Adrenal gland (tissue), 12 donors: Measurements from ENCODE around the gene LINC01488. TPM values are rescaled to one million over a fixed set of nuclear protein-coding genes. Genes with fewer than 3 reads are reported as not detected.

Source experiments
- DNase-seq, 7 donors: peaks; one replicate each; pipeline ENCODE4 v3.0.0-alpha.2; 2019 to 2020
- H3K27ac ChIP-seq, 5 donors: fragments of 200-600 bp; sonication (generic) in 4 of 5; 1 replicate in 3 of 5; 2 replicates in 2 of 5; pipeline versions ENCODE4 v1.5.1 to v1.8.0; 2016 to 2020; ENCODE audit warnings: mild to moderate bottlenecking in 1 of 5
- H3K27me3 ChIP-seq: fragments of 200-600 bp; 2 replicates; pipeline ENCODE4 v1.8.0; 2021
- H3K36me3 ChIP-seq, 2 donors: fragments of 200-600 bp; replicated peaks in 1 of 2; 1 replicate in 1 of 2; 2 replicates in 1 of 2; pipeline versions ENCODE4 v1.5.1 to v1.8.0; 2018 to 2022
- H3K4me1 ChIP-seq, 2 donors: fragments of 200-600 bp; replicated peaks in 1 of 2; 1 replicate in 1 of 2; 2 replicates in 1 of 2; pipeline versions ENCODE4 v1.5.1 to v1.8.0; 2018 to 2021
- H3K4me3 ChIP-seq, 4 donors: fragments of 200-600 bp; sonication (generic) in 3 of 4; one replicate each; pipeline ENCODE4 v1.5.1; 2016 to 2018
- H3K9me3 ChIP-seq, 3 donors: fragments of 200-600 bp; sonication (generic) in 1 of 3; replicated peaks in 1 of 3; 1 replicate in 2 of 3; 2 replicates in 1 of 3; pipeline versions ENCODE4 v1.5.1 to v1.8.0; 2016 to 2021
- POLR2A ChIP-seq, 2 donors: fragments of 450-650 bp; IDR thresholded peaks; one replicate each; pipeline ENCODE4 v1.6.1; 2017; ENCODE audit warnings: antibody characterized with exemption in 2 of 2, mild to moderate bottlenecking in 2 of 2, moderate library complexity in 1 of 2
- WGBS, 4 donors: extraction: QIAGEN DNeasy Blood & Tissue Kit in 2 of 4; methylation state at CpG; one replicate each; pipeline versions ENCODE4 v1.1.5 to v1.1.7; 2013 to 2017; 5-methylcytosine and 5-hydroxymethylcytosine counted together
- intact Hi-C, 2 donors: fragments of 100-400 bp; cut with DNase I; formaldehyde crosslinking; loops; one replicate each; pipeline versions ENCODE4 v1.14.1 to v1.15.0; 2022 to 2023
- polyA plus RNA-seq, 3 donors: library from polyadenylated mRNA; stranded (reverse); fragments of 200-250 nt in 2 of 3; fragments of 350-450 nt in 1 of 3; fragmentation: Illumina TruSeq in 1 of 3; extraction: RNeasy Lipid Tissue Mini Kit (QIAGEN cat#74804) in 1 of 3; gene quantifications; one replicate each; pipeline ENCODE4 v1.2.3, GENCODE V29; 2013 to 2014
- total RNA-seq, 9 donors: library from RNA; depleted of rRNA in 4 of 9; stranded (reverse); fragments of >200 nt in 4 of 9; fragments of 120-200 nt in 1 of 9; fragmentation: NEBNext Ultra II Directional in 1 of 9; extraction: Animal tissue kit (Norgen Biotek cat#: 25700) in 1 of 9; gene quantifications; one replicate each; pipeline versions ENCODE4 v1.1.0 to v1.2.4, GENCODE V29; 2013 to 2023
- TF ChIP-seq, protein P1 (sequence below), 6 experiments: fragments of 450-650 bp in 4 of 6; fragments of 200-600 bp in 2 of 6; sonication (generic) in 1 of 6; IDR thresholded peaks; 1 replicate in 5 of 6; 2 replicates in 1 of 6; pipeline versions ENCODE4 v1.5.1 to v1.8.0; 2016 to 2021; ENCODE audit warnings: antibody characterized with exemption in 6 of 6, mild to moderate bottlenecking in 2 of 6, moderate library complexity in 1 of 6
- donor health status: healthy with polysubstance abuse.
- donor health status: Bipolar disorder and iron deficiency.
- donor health status: DM: yes; HTN: yes; CAD: no.
- donor health status: DM: no; HTN: no; CAD: no.
- donor health status: DM: no; HTN: no; CAD: no.
- donor health status: DM: yes; HTN: yes; CAD: no.

The LINC01488 gene
- total and polyA plus RNA-seq, 12 donors: not detected

DNA sequence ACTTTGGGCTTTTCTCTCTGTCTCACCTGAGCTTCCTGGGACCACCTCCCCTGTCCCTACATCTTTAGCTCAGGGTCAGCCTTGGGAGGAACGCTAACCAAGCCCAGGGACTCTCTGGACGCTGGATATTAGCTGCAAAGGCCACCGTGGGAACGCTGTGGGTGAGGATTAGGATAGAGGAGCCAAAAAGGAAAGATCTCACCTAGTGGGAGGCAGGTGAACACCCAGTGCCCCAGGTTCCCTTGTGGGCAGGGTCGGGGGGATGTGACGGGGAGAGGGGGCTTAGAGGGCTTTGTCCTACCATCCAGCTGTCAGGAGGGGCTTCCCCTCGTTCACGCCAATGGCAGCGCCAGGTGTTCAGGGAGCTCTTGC lies 50.2 kb downstream of the LINC01488 start:
- WGBS, 4 donors: 74 to 92% (median 88%) methylated on average over 9 of the region's 9 CpGs
- no peak for DNase-seq
- TF ChIP-seq, protein P1, sequence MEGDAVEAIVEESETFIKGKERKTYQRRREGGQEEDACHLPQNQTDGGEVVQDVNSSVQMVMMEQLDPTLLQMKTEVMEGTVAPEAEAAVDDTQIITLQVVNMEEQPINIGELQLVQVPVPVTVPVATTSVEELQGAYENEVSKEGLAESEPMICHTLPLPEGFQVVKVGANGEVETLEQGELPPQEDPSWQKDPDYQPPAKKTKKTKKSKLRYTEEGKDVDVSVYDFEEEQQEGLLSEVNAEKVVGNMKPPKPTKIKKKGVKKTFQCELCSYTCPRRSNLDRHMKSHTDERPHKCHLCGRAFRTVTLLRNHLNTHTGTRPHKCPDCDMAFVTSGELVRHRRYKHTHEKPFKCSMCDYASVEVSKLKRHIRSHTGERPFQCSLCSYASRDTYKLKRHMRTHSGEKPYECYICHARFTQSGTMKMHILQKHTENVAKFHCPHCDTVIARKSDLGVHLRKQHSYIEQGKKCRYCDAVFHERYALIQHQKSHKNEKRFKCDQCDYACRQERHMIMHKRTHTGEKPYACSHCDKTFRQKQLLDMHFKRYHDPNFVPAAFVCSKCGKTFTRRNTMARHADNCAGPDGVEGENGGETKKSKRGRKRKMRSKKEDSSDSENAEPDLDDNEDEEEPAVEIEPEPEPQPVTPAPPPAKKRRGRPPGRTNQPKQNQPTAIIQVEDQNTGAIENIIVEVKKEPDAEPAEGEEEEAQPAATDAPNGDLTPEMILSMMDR (IDR thresholded peaks at IDR 0.05): no peak
- TF ChIP-seq POLR2A (IDR thresholded peaks at IDR 0.05): no peak
- Histone ChIP-seq H3K4me1 (no peaks in the 10 kb centered on the region), H3K4me3 (no peak overlapping the region), H3K27me3 (no peaks in the 10 kb centered on the region), H3K9me3 (no peaks in the 10 kb centered on the region), H3K27ac (no peak overlapping the region), H3K36me3 (no peaks in the 10 kb centered on the region)
- intact Hi-C loops: no loop called here

DNA sequence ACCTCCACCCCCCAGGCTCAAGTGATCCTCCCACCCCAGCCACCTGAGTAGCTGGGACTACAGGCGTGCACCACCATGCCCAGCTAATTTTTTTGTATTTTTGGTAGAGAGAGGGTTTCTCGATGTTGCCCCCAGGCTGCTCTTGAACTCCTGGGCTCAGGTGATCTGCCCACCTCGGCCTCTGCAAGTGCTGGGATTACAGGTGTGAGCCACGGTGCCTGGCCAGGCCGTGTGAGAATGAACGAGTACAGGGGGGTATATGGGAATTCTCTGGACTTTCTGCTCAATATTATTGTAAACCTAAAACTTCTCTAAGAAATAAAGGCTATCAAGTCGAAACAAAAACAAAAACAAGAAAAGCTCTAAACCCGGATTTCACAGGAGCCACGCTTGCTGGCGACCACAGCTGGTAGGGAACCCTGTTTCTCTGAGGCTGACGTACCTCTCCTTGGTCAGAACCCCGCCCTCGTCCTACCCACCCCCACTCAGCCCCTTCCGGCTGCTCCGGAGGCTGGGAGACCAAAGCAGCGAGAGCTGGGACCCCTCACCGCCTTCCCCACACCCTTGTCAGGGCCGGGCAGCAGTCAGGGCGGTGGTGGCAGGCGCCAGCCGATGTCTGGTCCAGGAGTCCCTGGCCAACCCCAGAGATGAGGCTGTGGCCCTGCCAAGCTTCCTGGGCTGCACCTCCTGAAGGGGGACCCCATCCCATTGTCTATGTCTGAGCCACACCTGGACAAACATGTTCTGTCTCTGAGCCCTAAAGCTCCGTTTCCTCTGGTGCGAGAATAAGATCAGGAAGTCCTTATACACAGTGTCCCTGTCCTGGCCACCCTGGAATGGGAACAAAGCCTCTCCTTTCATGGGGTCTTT lies 52.1 kb downstream of the LINC01488 start:
- Histone ChIP-seq H3K4me3 (no peak overlapping the region), H3K27me3 (no peaks in the 10 kb centered on the region), H3K27ac (no peak overlapping the region), H3K36me3 (no peaks in the 10 kb centered on the region), H3K4me1 (no peaks in the 10 kb centered on the region), H3K9me3 (no peaks in the 10 kb centered on the region)
- WGBS, 4 donors: 73 to 76% (median 75%) methylated on average over 14 to 23 of the region's 23 CpGs
- no peak for DNase-seq
- intact Hi-C loops: no loop called here
- TF ChIP-seq, protein P1 (IDR thresholded peaks at IDR 0.05): no peak
- TF ChIP-seq POLR2A (IDR thresholded peaks at IDR 0.05): no peak

DNA sequence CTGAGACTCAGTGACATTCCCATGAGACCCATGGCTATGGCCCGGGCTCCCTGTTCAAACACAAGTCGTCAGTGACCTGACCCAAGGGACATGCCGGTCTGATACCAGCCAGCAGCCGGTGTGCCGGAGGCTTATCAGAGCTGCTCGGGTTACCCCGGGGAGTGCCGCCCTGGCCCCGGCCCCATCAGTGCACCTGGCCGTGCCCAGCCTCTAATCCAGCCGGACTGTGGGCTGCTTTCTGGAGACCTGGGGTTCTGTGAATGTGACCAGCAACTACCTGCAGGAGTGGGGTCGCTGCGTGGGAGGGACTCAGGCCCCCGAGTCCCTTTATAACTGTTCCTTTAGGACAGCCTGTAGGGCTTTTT lies 52.7 kb downstream of the LINC01488 start:
- 74 to 85% (median 76%) methylated on average over 6 to 14 of the region's 14 CpGs for WGBS, 4 donors
- no peaks in the 10 kb centered on the region for H3K27me3 ChIP-seq
- no peaks in the 10 kb centered on the region for H3K36me3 ChIP-seq
- no peaks in the 10 kb centered on the region for H3K9me3 ChIP-seq
- TF ChIP-seq, protein P1 (IDR thresholded peaks at IDR 0.05): no peak
- TF ChIP-seq POLR2A (IDR thresholded peaks at IDR 0.05): no peak
- intact Hi-C loops: no loop called here
- H3K27ac ChIP-seq: no peak overlapping the region
- no peaks in the 10 kb centered on the region for H3K4me1 ChIP-seq
- H3K4me3 ChIP-seq: no peak overlapping the region
- no peak for DNase-seq

DNA sequence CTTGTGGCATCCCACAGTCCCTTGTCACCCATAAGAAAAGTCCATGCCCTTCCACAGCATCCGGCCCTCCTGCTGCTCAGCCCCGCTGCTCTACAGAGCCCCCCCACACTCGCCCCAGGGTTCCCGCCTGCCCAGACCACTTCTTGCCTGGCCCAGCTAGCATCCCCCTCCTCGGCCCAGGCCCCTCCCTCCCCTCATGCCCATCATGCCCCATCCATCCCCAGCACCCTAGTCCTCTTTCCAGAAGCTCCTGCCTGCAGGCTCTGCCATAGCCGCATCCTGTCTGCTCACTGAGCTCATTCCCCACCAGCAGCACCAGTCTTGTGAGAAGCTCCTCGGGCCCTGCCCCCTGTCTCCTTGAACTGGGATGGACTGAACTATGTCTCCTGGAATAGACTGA lies 54.4 kb downstream of the LINC01488 start:
- intact Hi-C loops: no loop called here
- no peak for TF ChIP-seq POLR2A (IDR thresholded peaks at IDR 0.05)
- TF ChIP-seq, protein P1 (IDR thresholded peaks at IDR 0.05): no peak
- H3K9me3 ChIP-seq: no peaks in the 10 kb centered on the region
- no peaks in the 10 kb centered on the region for H3K36me3 ChIP-seq
- H3K4me3 ChIP-seq: no peak overlapping the region
- DNase-seq: peak in 1 of 7 donors; percentile 5
- 84 to 87% (median 86%) methylated on average over 7 of the region's 7 CpGs for WGBS, 4 donors
- H3K27me3 ChIP-seq: no peaks in the 10 kb centered on the region
- H3K4me1 ChIP-seq: no peaks in the 10 kb centered on the region
- H3K27ac ChIP-seq: no peak overlapping the region
